ENCODE data around the gene MEA1.

DNA sequence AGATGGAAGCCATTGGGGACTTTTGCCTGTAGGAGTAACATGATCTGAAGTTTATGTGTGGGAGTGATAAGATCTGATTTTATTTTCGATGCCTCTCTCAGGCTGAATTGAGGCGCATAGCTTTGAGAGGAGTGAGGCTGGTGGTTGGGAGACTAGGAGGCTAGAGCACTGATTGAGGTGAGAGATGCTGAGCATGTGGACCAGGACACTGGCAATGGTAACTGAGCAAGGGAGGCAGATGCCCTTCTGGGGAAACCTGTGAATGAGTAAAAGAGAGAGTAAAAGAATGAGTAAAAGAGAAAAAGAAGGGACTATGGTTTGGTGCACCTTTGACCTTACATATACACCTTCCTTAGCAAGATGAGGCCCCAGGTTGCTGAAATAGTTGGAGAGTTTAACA, 10.7 kb upstream of the MEA1 start:
- TF ChIP-seq, protein P1, sequence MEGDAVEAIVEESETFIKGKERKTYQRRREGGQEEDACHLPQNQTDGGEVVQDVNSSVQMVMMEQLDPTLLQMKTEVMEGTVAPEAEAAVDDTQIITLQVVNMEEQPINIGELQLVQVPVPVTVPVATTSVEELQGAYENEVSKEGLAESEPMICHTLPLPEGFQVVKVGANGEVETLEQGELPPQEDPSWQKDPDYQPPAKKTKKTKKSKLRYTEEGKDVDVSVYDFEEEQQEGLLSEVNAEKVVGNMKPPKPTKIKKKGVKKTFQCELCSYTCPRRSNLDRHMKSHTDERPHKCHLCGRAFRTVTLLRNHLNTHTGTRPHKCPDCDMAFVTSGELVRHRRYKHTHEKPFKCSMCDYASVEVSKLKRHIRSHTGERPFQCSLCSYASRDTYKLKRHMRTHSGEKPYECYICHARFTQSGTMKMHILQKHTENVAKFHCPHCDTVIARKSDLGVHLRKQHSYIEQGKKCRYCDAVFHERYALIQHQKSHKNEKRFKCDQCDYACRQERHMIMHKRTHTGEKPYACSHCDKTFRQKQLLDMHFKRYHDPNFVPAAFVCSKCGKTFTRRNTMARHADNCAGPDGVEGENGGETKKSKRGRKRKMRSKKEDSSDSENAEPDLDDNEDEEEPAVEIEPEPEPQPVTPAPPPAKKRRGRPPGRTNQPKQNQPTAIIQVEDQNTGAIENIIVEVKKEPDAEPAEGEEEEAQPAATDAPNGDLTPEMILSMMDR (conservative IDR thresholded peaks at IDR 0.05; ENCODE audit: low read depth in 2 of 2) = no peak
- TF ChIP-seq CREB1 (CRISPR knock-in tag; IDR thresholded peaks at IDR 0.05; ENCODE audit: low read depth) (no peak), JUNB (IDR thresholded peaks at IDR 0.05; ENCODE audit: unreplicated experiment) (no peak)
